ENCODE data around the gene PLA2G4D.

PLA2G4D gene

GRCh38 chr15:42088801-42089640, 5.3 kb downstream of the PLA2G4D start:
- H3K4me3 ChIP-seq (ENCODE audit: low read length): no peak overlapping the region
- no peaks in the 10 kb centered on the region for H3K27me3 ChIP-seq (ENCODE audit: control insufficient read depth, insufficient read depth, low read length)
- no peaks in the 10 kb centered on the region for H3K9me3 ChIP-seq (ENCODE audit: control insufficient read depth, low read depth, low read length)
- H3K27ac ChIP-seq (ENCODE audit: low read length): no peak overlapping the region
- H3K36me3 ChIP-seq (ENCODE audit: control insufficient read depth, low read depth, low read length): no peaks in the 10 kb centered on the region
- H3K9ac ChIP-seq (ENCODE audit: low read length): no peak overlapping the region
- H3K4me1 ChIP-seq (ENCODE audit: control insufficient read depth, low read depth, low read length): peaks cover 4% of the 10 kb centered on the region

DNA sequence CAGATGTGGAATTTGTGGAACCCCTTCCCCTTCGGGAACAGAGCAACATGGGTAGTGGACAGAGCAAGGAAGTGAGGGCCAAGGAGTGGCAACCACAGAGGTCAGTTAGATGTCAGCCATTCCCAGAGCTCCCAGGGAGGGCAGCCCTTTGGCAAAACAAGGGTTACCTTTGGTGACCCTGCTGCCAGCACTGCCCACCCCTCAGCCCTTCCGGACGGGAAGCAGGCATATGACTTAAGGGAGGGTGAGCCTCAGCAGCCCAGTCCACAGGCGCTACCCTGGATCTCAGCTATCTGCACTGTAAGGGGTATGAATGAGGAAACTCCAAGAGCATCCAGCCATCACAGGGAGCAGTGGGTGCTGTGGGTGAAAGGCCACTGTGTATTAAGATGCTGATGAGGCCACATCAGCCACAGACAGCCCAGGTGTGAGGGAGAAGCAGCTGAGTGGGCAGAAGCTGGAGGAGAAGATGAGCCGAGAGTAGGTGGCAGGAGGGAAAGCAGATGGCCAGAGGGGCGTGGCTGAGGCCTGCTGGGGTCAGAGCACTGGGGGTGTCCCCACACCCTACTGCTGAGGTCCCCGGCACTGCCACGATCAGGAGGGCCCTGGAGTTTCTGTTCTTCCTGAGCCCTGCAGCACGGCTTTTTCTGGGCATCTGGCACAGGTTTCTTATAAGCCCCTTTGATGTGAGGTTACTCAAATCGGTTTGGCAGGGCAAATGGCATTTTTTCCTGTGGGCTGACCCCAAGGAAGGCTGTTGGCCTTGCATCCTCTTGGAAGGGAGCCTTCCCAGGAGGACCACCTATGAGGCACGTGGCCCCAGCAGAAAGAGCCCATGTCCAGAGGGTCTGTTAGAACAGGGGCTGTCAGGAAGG, 6.2 kb downstream of the PLA2G4D start:
- Histone ChIP-seq H3K36me3 (ENCODE audit: control insufficient read depth, low read depth, low read length) (no peaks in the 10 kb centered on the region), H3K27ac (ENCODE audit: low read length) (no peak overlapping the region), H3K4me3 (ENCODE audit: low read length) (no peak overlapping the region), H3K4me1 (ENCODE audit: control insufficient read depth, low read depth, low read length) (peaks cover 4% of the 10 kb centered on the region), H3K9me3 (ENCODE audit: control insufficient read depth, low read depth, low read length) (no peaks in the 10 kb centered on the region), H3K27me3 (ENCODE audit: control insufficient read depth, insufficient read depth, low read length) (no peaks in the 10 kb centered on the region), H3K9ac (ENCODE audit: low read length) (no peak overlapping the region)

GRCh38 chr15:42087460-42087859, 6.9 kb downstream of the PLA2G4D start:
- H3K4me1 ChIP-seq (ENCODE audit: control insufficient read depth, low read depth, low read length): peaks cover 4% of the 10 kb centered on the region
- no peak overlapping the region for H3K27ac ChIP-seq (ENCODE audit: low read length)

GRCh38 chr15:42085721-42086120, 8.6 kb downstream of the PLA2G4D start:
- Histone ChIP-seq H3K9me3 (ENCODE audit: control insufficient read depth, low read depth, low read length) (no peaks in the 10 kb centered on the region), H3K27me3 (ENCODE audit: control insufficient read depth, insufficient read depth, low read length) (no peaks in the 10 kb centered on the region), H3K27ac (ENCODE audit: low read length) (no peak overlapping the region), H3K4me3 (ENCODE audit: low read length) (no peak overlapping the region), H3K36me3 (ENCODE audit: control insufficient read depth, low read depth, low read length) (no peaks in the 10 kb centered on the region), H3K9ac (ENCODE audit: low read length) (no peak overlapping the region), H3K4me1 (ENCODE audit: control insufficient read depth, low read depth, low read length) (peaks cover 2% of the 10 kb centered on the region)

More at GRCh38 chr15:42087460-42087859, 6.9 kb downstream of the PLA2G4D start:
- Histone ChIP-seq H3K9me3 (ENCODE audit: control insufficient read depth, low read depth, low read length) (no peaks in the 10 kb centered on the region), H3K4me3 (ENCODE audit: low read length) (no peak overlapping the region), H3K27me3 (ENCODE audit: control insufficient read depth, insufficient read depth, low read length) (no peaks in the 10 kb centered on the region), H3K36me3 (ENCODE audit: control insufficient read depth, low read depth, low read length) (no peaks in the 10 kb centered on the region), H3K9ac (ENCODE audit: low read length) (no peak overlapping the region)

DNA sequence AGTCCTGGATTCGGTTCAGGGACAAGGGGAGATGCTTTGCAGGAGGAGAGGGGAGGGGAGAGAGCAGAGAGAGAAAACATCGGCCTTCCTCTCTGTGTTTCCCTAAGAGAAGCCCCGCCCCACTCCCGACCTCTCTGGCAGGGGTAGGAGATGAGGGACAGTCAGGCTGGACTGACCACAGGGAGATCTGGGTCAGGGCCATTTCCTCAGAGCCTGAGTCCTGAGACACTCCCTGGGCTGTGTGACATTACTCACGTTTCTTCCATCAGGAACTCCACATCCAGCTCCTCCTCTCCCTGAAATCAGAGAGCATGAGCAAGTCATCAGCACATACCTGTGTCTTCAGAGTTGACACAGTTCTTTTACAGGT, 9.1 kb downstream of the PLA2G4D start:
- Histone ChIP-seq H3K36me3 (ENCODE audit: control insufficient read depth, low read depth, low read length) (no peaks in the 10 kb centered on the region), H3K9me3 (ENCODE audit: control insufficient read depth, low read depth, low read length) (no peaks in the 10 kb centered on the region), H3K27me3 (ENCODE audit: control insufficient read depth, insufficient read depth, low read length) (no peaks in the 10 kb centered on the region), H3K4me1 (ENCODE audit: control insufficient read depth, low read depth, low read length) (peaks cover 7% of the 10 kb centered on the region), H3K27ac (ENCODE audit: low read length) (no peak overlapping the region), H3K4me3 (ENCODE audit: low read length) (no peak overlapping the region), H3K9ac (ENCODE audit: low read length) (no peak overlapping the region)

DNA sequence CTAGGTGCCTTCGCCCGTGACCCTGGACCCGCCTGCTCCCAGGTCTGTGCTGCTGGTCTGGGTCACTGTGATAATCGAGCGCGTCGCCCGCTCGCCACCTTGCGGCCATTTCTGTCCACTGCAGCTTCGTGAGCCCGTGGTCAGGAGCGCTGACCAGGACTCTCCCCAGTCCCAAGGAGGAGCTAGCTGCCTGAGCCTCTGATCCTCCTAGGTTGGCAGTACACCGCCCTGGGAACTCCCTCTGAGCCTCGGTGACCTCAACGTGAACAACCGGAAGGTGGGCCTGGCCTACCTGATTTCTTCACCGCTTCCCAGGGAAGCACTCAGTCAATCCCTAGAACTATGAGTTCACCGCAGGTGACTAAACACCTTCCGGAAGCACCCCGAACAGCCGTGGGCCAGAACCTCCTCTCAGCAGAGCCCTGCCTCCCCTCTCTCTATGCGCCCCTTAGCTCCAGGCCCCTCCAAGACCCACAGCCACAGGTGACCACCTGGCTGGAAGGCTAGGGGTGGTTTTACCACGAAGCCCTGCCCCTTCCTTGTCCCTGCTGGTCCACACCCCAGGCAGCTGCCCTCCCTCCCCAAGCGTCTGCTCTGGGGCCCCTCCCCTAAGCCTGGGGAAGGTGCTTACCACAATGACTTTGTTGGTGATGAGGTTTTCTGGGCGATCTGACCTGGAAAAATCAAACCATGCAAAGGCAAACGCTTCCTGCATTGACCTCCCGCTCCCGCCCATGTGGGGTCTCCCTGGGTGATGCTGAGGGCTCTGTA, 9.7 kb downstream of the PLA2G4D start:
- no peaks in the 10 kb centered on the region for H3K27me3 ChIP-seq (ENCODE audit: control insufficient read depth, insufficient read depth, low read length)
- no peak overlapping the region for H3K4me3 ChIP-seq (ENCODE audit: low read length)
- H3K36me3 ChIP-seq (ENCODE audit: control insufficient read depth, low read depth, low read length): no peaks in the 10 kb centered on the region
- H3K27ac ChIP-seq (ENCODE audit: low read length): no peak overlapping the region
- no peaks in the 10 kb centered on the region for H3K9me3 ChIP-seq (ENCODE audit: control insufficient read depth, low read depth, low read length)
- peaks cover 10% of the 10 kb centered on the region for H3K4me1 ChIP-seq (ENCODE audit: control insufficient read depth, low read depth, low read length)
- H3K9ac ChIP-seq (ENCODE audit: low read length): no peak overlapping the region

DNA sequence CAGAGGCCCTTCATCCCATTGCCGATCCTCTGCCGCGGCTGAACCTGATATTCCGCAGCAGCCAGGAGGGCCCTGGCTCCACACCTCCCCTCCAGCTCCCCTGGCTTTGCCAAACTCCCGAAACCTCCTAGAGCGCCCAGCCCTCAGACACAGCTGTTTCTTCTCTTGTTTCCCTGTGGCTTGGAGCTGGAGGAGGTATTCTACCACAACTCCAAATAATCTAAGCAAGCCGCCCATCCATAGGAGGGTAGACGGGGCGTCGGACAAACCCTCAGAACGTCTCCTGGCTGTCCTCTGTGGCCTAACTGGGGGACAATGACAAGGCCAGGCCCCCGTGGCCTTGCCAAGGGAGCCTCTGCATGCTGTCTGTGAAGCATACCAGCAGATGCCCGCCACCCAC, 10.4 kb downstream of the PLA2G4D start:
- no peak overlapping the region for H3K9ac ChIP-seq (ENCODE audit: low read length)
- no peak overlapping the region for H3K4me3 ChIP-seq (ENCODE audit: low read length)
- no peak overlapping the region for H3K27ac ChIP-seq (ENCODE audit: low read length)
- no peaks in the 10 kb centered on the region for H3K9me3 ChIP-seq (ENCODE audit: control insufficient read depth, low read depth, low read length)
- peaks cover 10% of the 10 kb centered on the region for H3K4me1 ChIP-seq (ENCODE audit: control insufficient read depth, low read depth, low read length)
- no peaks in the 10 kb centered on the region for H3K27me3 ChIP-seq (ENCODE audit: control insufficient read depth, insufficient read depth, low read length)
- H3K36me3 ChIP-seq (ENCODE audit: control insufficient read depth, low read depth, low read length): no peaks in the 10 kb centered on the region

GRCh38 chr15:42083605-42083908, 10.8 kb downstream of the PLA2G4D start:
- Histone ChIP-seq H3K27me3 (ENCODE audit: control insufficient read depth, insufficient read depth, low read length) (no peaks in the 10 kb centered on the region), H3K4me1 (ENCODE audit: control insufficient read depth, low read depth, low read length) (peaks cover 10% of the 10 kb centered on the region), H3K27ac (ENCODE audit: low read length) (no peak overlapping the region), H3K4me3 (ENCODE audit: low read length) (no peak overlapping the region), H3K36me3 (ENCODE audit: control insufficient read depth, low read depth, low read length) (no peaks in the 10 kb centered on the region), H3K9ac (ENCODE audit: low read length) (no peak overlapping the region), H3K9me3 (ENCODE audit: control insufficient read depth, low read depth, low read length) (no peaks in the 10 kb centered on the region)

DNA sequence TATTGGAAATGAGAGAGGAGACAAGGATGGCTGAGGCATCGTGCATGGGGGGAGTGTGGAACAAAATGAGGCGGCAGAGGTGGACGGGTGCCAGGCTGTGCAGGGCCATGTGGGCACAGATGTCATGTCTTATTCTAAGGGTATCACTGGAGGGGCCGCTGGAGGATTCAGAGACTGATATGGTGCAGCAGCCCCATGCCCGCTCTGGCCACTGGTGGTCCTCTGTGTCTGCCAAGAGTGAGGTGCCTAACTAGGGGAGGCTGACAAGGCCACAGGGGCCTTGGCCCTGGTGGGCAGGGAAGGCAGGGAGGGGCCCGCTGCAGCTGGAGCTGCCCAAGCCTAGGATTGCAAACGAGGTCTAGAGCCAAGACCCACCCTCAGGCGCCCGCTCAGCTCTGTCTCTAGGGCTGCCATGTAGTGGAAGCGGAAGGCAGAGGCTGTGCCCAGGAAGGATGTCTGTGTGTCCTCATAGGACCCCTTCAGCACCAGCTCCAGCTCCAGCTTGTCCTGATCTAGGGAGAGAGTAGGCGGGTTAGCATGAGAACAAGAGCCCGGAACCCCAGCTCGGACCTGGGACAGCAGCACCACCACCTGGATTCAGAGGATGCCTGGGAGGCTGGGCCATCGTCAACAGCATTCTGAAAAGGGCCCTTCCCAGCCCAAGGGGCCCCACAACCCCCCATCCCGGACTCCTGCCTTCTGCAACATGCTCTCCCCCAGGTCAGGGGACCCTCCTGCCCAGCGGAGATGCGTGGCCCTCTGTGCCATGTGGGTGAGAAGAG, 11.3 kb downstream of the PLA2G4D start:
- no peaks in the 10 kb centered on the region for H3K36me3 ChIP-seq (ENCODE audit: control insufficient read depth, low read depth, low read length)
- no peaks in the 10 kb centered on the region for H3K9me3 ChIP-seq (ENCODE audit: control insufficient read depth, low read depth, low read length)
- H3K4me1 ChIP-seq (ENCODE audit: control insufficient read depth, low read depth, low read length): peaks cover 10% of the 10 kb centered on the region
- H3K4me3 ChIP-seq (ENCODE audit: low read length): no peak overlapping the region
- H3K27me3 ChIP-seq (ENCODE audit: control insufficient read depth, insufficient read depth, low read length): no peaks in the 10 kb centered on the region
- H3K27ac ChIP-seq (ENCODE audit: low read length): no peak overlapping the region
- no peak overlapping the region for H3K9ac ChIP-seq (ENCODE audit: low read length)

DNA sequence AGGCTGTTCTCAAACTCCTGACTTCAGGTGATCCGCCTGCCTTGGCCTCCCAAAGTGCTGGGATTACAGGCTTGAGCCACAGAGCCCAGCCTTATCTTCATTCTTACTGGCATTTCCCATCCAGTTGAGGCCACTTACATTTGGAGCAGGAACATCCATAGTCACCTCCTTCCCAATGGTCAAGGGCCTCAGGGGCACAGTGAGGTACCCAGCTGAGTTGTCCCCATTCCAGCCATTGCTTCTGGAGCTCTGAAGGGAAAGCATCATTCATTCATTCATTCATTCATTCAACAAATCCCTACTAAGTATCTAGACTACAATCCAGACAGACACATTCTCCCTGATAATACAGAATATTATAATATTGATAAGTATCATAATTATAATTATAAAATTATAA, 12.2 kb downstream of the PLA2G4D start:
- no peaks in the 10 kb centered on the region for H3K27me3 ChIP-seq (ENCODE audit: control insufficient read depth, insufficient read depth, low read length)
- H3K9ac ChIP-seq (ENCODE audit: low read length): no peak overlapping the region
- H3K4me1 ChIP-seq (ENCODE audit: control insufficient read depth, low read depth, low read length): peaks cover 10% of the 10 kb centered on the region
- no peak overlapping the region for H3K4me3 ChIP-seq (ENCODE audit: low read length)
- no peaks in the 10 kb centered on the region for H3K36me3 ChIP-seq (ENCODE audit: control insufficient read depth, low read depth, low read length)
- no peak overlapping the region for H3K27ac ChIP-seq (ENCODE audit: low read length)
- no peaks in the 10 kb centered on the region for H3K9me3 ChIP-seq (ENCODE audit: control insufficient read depth, low read depth, low read length)
